Suppressor macrophage (primary cell): ENCODE data around the gene S100A16.

Source experiments
- DNase-seq, 4 experiments: peaks; one replicate each; pipeline ENCODE4 v3.0.0-alpha.2; 2020 to 2022

S100A16 gene

DNA sequence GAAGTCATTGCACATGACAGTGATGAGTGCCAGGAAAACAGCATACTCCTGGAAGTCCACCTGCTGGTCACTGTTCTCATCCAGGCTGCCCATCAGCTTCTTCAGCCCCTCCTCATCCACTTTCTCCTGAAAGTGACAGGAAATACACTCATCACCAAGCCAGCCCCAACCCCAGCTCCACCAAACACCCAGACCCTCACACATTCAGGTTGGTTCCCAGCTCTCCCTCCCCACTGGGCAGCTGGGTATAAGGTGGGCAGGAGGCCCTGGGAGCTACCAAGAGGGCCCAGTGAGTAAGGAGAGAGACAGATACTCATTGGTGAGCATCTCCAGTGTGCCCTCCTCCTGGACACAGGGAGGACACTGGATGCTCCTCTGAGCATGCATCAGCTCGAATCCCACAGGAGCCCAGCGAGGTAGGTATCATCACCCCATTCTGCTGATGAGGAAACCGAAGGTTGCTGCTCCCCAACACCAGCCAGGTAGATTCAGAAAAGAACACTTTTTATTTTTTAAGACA lies 51.4 kb downstream of the S100A16 start:
- no peak for DNase-seq

DNA sequence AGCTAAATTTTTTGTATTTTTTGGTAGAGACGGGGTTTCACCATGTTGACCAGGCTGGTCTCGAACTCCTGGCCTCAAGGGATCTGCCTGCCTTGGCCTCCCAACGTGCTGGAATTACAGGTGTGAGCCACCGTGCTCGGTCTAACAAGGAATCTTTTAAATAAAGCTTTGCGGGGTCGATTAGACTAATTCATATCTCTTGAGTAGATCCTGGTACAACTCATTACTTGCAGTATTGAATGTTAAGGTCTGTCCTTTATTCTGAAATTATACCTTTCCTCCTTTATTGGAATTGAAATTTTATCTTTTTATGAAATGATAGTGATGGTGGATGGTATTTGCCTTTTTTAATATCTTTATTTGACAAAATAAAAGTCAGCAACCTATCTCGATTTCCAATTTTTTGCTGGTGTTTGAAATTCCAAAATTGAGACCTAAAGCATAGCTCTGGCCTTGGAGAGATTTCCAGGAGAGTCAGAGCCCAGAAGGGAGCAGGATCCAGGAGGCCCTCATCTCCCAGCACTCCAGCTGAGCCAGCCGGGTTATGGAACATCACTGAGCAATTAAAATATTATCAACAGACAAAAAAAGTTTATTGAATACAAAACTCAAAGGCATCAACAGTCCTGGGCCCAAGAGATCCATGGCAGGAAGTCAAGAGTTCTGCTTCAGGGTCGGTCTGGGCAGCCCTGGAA lies 52.0 kb downstream of the S100A16 start:
- no peak for DNase-seq

DNA sequence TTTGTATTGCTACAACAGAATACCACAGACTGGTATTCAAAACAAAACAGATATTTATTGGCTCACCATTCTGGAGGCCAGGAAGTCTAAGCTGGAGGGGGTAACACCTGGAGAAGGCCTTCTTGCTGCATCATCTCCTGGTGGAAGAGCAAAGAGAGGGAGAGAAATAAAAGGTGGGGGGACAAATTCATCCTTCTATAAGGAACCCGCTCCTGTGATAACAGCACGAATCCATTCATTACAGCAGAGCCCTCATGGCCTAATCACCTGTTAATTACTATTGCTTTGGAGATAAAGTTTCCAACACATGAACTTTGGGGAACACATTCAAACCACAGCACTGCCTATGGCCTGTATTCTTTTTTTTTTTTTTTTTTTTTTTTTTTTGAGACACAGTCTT lies 52.7 kb downstream of the S100A16 start:
- DNase-seq = no peak

DNA sequence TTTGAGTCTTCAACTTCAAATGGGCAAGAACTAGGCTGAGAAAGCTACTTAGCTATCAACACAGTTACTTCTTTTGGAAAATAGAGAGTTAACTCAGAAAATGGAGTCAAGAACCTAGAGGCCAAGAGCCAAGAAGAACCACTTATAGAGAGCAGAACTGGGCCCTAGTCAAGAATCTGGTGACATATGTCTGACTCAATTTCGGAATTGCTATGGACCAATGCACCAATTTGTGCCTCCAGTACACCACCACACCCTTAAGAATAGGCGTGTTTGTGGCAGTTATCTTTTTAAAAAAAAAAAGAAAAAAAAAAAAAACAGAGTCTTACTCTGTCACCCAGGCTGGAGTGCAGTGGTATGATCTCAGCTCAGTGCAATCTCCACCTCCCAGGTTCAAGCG lies 55.1 kb downstream of the S100A16 start:
- no peak for DNase-seq
